Right lobe of liver (tissue), 4 donors: ENCODE results near the gene UBAC2.

Experiments
- CTCF ChIP-seq, 4 donors: fragments of 200-600 bp in 3 of 4; fragments of 450-650 bp in 1 of 4; IDR thresholded peaks; one replicate each; pipeline versions ENCODE4 v1.5.1 to v1.8.0; 2016 to 2022; ENCODE audit warnings: antibody characterized with exemption in 4 of 4, mild to moderate bottlenecking in 2 of 4
- POLR2A ChIP-seq: fragments of 450-650 bp; IDR thresholded peaks from one replicate; pipeline ENCODE4 v1.6.1; 2017; ENCODE audit warnings: antibody characterized with exemption, mild to moderate bottlenecking
- donor health status: DM: no; HTN: no; CAD: no.
- donor health status: DM: no; HTN: no; CAD: no.
- donor health status: DM: no; HTN: yes; CAD: no.

- TF ChIP-seq CTCF (IDR thresholded peaks at IDR 0.05) (no peak), POLR2A (no peak)
Measured at GRCh38 chr13:99191336-99191899, 9.2 kb upstream of the UBAC2 start.
